Measurements from ENCODE around the gene SLC22A14.
"Not testable (repeated sequence)": the region's sequence is repeated elsewhere in the genome, so short reads cannot be mapped to it uniquely, and the experiment has no call there.

Gene SLC22A14

DNA sequence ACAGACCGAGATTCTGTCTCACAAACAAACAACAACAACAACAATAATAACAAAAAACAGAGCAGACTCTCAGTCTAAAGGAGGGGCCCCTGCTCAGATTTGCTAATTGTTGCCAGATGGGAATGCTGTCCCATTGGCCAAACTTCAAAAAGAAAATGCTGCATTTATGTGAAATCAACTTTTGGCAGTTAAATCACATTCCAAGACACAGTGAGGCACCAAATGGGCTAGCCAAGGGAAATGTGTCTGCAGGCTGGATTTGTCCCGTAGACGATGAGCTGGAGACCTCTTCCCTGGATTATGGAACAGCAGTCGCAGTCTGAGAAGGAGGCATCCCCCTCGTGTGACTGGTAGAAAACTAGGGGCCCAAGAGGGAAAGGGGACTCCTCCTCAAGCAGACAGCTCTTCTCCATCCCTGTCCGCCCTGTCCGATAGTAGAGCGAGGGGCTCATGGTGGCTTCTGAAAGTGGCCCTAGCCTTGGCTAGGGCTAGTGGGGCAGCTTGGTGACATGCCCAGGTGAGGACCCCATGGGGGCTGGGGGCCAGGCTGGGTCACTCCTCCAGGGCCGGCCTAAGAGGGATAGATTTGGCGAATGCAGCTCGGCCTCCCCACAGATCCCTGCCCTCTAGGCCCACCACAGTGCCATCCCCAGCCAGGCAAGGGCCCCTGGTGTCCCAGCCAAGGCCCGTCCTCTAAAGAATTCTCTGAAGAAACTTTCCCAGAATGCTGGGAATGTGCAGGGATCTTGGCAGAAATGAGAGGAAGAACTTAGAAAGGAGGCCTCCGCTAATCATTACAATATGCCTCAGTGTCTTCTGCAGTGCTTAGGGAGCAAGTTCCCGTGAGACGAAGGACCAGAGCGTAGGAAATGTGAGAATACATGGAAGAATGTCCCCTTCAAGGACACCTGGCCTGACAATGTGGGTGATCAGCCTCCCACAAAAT is 2.0 kb downstream of the SLC22A14 start:
- no peak overlapping the region for H3K4me3 ChIP-seq (ENCODE audit: insufficient read length, low read depth)
- no peaks in the 10 kb centered on the region for H3K27me3 ChIP-seq (ENCODE audit: insufficient read depth, insufficient read length)
- no peaks in the 10 kb centered on the region for H3K4me1 ChIP-seq (ENCODE audit: insufficient read depth, insufficient read length)
- TF ChIP-seq YY1 (IDR thresholded peaks at IDR 0.05; ENCODE audit: insufficient read depth, insufficient read length), result no peak
- no peak for TF ChIP-seq SUZ12 (IDR thresholded peaks at IDR 0.05; ENCODE audit: extremely low read depth, insufficient read depth, insufficient read length)
- TF ChIP-seq ZNF274 (IDR thresholded peaks at IDR 0.05; ENCODE audit: low read depth, low read length), result no peak
- H3K9ac ChIP-seq (ENCODE audit: insufficient read length, low read depth), result no peak overlapping the region
- no peaks in the 10 kb centered on the region for H3K36me3 ChIP-seq (ENCODE audit: insufficient read depth, insufficient read length, low read length)
- no peaks in the 10 kb centered on the region for H3K9me3 ChIP-seq (ENCODE audit: insufficient read depth, low read length)
- no peak for DNase-seq (ENCODE audit: low read depth, low spot score)

DNA sequence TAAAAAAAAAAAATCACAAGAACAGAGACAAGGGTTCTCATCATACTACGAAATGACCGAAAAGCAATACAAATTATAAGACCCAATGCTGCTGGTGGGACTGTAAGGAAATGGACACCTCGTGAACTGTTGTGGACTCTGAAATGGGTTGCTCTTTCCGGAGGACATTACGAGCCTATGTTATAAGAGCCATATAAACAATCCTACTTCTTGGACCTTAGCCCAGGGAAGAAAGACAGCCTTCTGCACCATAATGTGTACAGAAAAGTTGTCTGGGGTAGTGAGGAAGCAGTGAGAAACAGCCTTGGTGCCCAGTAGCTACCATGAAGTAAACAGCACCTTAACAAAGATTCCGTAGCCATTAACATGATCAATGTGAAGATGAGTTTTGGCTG is 2.7 kb downstream of the SLC22A14 start:
- no peaks in the 10 kb centered on the region for H3K36me3 ChIP-seq (ENCODE audit: insufficient read depth, insufficient read length, low read length)
- no peak overlapping the region for H3K9ac ChIP-seq (ENCODE audit: insufficient read length, low read depth)
- DNase-seq (ENCODE audit: low read depth, low spot score), result no peak
- H3K9me3 ChIP-seq (ENCODE audit: insufficient read depth, low read length), result no peaks in the 10 kb centered on the region
- no peaks in the 10 kb centered on the region for H3K4me1 ChIP-seq (ENCODE audit: insufficient read depth, insufficient read length)
- H3K27me3 ChIP-seq (ENCODE audit: insufficient read depth, insufficient read length), result no peaks in the 10 kb centered on the region
- no peak overlapping the region for H3K4me3 ChIP-seq (ENCODE audit: insufficient read length, low read depth)
- TF ChIP-seq ZNF274 (IDR thresholded peaks at IDR 0.05; ENCODE audit: low read depth, low read length) (no peak), YY1 (IDR thresholded peaks at IDR 0.05; ENCODE audit: insufficient read depth, insufficient read length) (no peak), SUZ12 (IDR thresholded peaks at IDR 0.05; ENCODE audit: extremely low read depth, insufficient read depth, insufficient read length) (no peak)

DNA sequence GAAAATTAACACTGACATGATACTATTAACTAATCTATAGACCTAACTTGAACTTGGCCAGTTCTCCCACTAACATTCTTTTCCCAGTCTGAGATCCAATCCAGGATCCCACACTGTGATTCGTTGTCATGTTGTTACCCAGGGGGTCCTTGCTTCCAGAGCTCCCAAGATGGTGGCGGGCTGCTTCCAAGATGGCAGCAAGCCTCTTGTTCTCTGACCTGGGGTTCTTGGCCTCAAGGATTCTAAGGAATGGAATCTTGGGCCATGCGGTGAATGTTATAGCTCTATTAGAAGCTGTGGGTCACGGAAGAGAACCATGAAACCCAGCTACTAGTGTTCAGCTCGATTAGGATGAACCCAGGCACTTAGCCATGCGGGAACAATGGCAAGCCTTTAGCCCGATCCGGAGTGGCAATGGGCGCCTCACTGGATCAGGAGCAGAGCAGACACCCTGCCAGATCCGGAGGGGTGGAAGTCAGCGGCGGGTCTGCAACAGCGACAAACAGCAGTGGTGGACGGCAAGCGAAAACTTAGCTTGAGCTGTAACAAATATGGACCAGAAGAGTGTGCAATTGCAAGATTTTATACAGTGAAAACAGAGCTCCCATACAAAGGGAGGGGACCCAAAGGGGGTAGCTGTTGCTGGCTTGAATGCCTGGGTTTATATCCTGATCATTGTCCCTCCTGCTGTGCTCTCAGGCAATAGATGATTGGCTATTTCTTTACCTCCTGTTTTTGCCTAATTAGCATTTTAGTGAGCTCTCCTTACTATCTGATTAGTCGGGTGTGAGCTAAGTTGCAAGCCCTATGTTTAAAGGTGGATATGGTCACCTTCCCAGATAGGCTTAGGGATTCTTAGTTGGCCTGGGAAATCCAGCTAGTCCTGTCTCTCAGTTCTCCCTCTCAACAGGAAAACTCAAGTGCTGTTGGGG is 7.5 kb downstream of the SLC22A14 start:
- H3K9ac ChIP-seq (ENCODE audit: insufficient read length, low read depth); H3K4me3 ChIP-seq (ENCODE audit: insufficient read length, low read depth); DNase-seq (ENCODE audit: low read depth, low spot score); H3K36me3 ChIP-seq (ENCODE audit: insufficient read depth, insufficient read length, low read length); H3K9me3 ChIP-seq (ENCODE audit: insufficient read depth, low read length); H3K27me3 ChIP-seq (ENCODE audit: insufficient read depth, insufficient read length); H3K4me1 ChIP-seq (ENCODE audit: insufficient read depth, insufficient read length): not testable (repeated sequence)

DNA sequence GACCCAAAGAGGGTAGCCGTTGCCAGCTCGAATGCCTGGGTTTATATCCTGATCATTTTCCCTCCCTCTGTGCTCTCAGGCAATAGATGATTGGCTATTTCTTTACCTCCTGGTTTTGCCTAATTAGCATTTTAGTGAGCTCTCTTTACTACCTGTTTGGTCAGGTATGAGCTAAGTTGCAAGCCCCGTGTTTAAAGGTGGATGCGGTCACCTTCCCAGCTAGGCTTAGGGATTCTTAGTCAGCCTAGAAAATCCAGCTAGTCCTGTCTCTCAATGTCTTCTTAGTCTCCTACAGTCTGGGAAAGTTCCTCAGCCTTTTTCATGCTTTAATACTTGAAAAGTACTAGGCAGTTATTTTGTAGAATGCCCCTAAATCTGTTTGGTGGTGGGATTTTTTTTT is 15.0 kb downstream of the SLC22A14 start:
- H3K27me3 ChIP-seq (ENCODE audit: insufficient read depth, insufficient read length), result not testable (repeated sequence)

DNA sequence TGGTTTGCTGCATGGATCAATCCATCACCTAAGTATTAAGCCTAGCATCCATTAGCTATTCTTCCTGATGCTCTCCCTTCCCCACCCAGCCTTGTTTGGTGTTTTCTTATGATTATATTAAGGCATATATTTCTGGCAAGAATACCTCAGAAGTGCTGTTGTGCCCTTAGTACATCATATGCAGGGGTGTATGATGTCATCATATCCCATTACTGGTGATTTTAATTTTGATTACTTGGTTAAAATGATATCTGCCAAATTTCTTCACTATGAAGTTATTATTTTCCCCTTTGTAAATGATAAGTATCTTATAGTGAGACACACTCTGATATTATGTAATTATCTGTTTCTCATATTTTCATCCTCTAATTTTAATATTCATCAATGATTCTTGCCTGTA is 15.4 kb downstream of the SLC22A14 start:
- Histone ChIP-seq H3K27me3 (ENCODE audit: insufficient read depth, insufficient read length) (no peaks in the 10 kb centered on the region), H3K36me3 (ENCODE audit: insufficient read depth, insufficient read length, low read length) (no peaks in the 10 kb centered on the region), H3K9me3 (ENCODE audit: insufficient read depth, low read length) (no peaks in the 10 kb centered on the region), H3K4me1 (ENCODE audit: insufficient read depth, insufficient read length) (no peaks in the 10 kb centered on the region), H3K4me3 (ENCODE audit: insufficient read length, low read depth) (no peak overlapping the region), H3K9ac (ENCODE audit: insufficient read length, low read depth) (no peak overlapping the region)
- no peak for DNase-seq (ENCODE audit: low read depth, low spot score)
- TF ChIP-seq ZNF274 (IDR thresholded peaks at IDR 0.05; ENCODE audit: low read depth, low read length) (no peak), SUZ12 (IDR thresholded peaks at IDR 0.05; ENCODE audit: extremely low read depth, insufficient read depth, insufficient read length) (no peak), YY1 (IDR thresholded peaks at IDR 0.05; ENCODE audit: insufficient read depth, insufficient read length) (no peak)

More for the DNA sequence above, 15.0 kb downstream of the SLC22A14 start:
- H3K9ac ChIP-seq (ENCODE audit: insufficient read length, low read depth); H3K9me3 ChIP-seq (ENCODE audit: insufficient read depth, low read length); H3K4me1 ChIP-seq (ENCODE audit: insufficient read depth, insufficient read length); H3K36me3 ChIP-seq (ENCODE audit: insufficient read depth, insufficient read length, low read length); DNase-seq (ENCODE audit: low read depth, low spot score); H3K4me3 ChIP-seq (ENCODE audit: insufficient read length, low read depth): not testable (repeated sequence)

DNA sequence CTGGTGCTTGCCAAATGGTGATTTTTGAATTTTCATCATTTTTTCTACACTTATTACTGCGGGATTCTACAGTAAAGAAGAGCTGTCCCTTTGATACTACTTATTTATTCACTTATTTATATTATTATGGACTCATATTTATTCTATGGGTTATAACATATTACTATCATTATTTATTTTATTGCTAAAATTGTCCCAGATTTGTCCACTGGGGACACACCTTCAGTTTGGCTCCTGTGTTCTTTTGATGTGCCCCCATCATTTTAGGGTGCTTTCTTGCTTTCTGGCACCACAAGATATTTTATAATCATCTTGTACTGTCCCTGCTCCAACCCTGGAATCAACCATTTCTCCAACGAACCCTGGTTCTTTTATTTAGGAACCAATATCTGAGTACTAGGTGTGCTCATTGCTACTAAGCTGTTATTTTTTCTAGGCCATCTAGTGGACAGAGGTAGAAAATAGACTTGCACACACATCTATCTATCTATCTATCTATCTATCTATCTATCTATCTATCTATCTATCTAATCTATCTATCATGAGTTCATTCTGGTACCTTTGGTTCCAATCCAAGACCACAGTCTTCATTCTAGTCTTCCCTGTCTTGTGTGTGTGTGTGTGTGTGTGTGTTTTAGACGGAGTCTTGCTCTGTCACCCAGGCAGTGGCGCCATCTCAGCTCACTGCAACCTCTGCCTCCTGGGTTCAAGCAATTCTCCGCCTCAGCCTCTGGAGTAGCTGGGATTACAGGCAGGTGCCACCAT is 16.0 kb downstream of the SLC22A14 start:
- Histone ChIP-seq H3K4me1 (ENCODE audit: insufficient read depth, insufficient read length) (no peaks in the 10 kb centered on the region), H3K9me3 (ENCODE audit: insufficient read depth, low read length) (no peaks in the 10 kb centered on the region), H3K36me3 (ENCODE audit: insufficient read depth, insufficient read length, low read length) (no peaks in the 10 kb centered on the region), H3K4me3 (ENCODE audit: insufficient read length, low read depth) (no peak overlapping the region), H3K27me3 (ENCODE audit: insufficient read depth, insufficient read length) (no peaks in the 10 kb centered on the region), H3K9ac (ENCODE audit: insufficient read length, low read depth) (no peak overlapping the region)
- TF ChIP-seq YY1 (IDR thresholded peaks at IDR 0.05; ENCODE audit: insufficient read depth, insufficient read length), result no peak
- DNase-seq (ENCODE audit: low read depth, low spot score), result no peak

DNA sequence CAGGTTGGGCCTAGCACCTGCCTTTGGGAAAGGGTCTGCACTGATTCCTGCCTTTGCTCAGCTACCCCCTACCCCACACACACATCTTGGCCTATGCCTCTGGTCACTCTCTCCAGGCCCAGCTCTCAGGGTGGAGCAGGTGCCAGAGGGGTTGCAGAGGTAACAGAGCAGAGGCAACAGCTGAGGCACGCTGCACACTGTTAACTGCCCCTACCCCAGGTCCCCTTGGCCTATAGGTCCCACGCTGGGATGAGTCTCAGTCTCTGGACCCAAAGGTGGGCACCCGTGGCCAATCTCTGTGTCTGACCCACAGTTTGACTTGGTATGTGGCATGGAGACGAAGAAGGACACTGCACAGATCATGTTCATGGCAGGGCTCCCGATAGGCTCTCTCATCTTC is 24.8 kb downstream of the SLC22A14 start:
- H3K27me3 ChIP-seq (ENCODE audit: insufficient read depth, insufficient read length), result peaks cover 3% of the 10 kb centered on the region
- H3K36me3 ChIP-seq (ENCODE audit: insufficient read depth, insufficient read length, low read length), result no peaks in the 10 kb centered on the region
- H3K9me3 ChIP-seq (ENCODE audit: insufficient read depth, low read length), result no peaks in the 10 kb centered on the region
- DNase-seq (ENCODE audit: low read depth, low spot score), result no peak
- H3K4me3 ChIP-seq (ENCODE audit: insufficient read length, low read depth), result no peak overlapping the region
- H3K9ac ChIP-seq (ENCODE audit: insufficient read length, low read depth), result no peak overlapping the region
- TF ChIP-seq YY1 (IDR thresholded peaks at IDR 0.05; ENCODE audit: insufficient read depth, insufficient read length) (no peak), ZNF274 (IDR thresholded peaks at IDR 0.05; ENCODE audit: low read depth, low read length) (no peak), SUZ12 (IDR thresholded peaks at IDR 0.05; ENCODE audit: extremely low read depth, insufficient read depth, insufficient read length) (no peak)
- no peaks in the 10 kb centered on the region for H3K4me1 ChIP-seq (ENCODE audit: insufficient read depth, insufficient read length)
